Inferior parietal cortex (tissue), 1 donor: ENCODE results near the gene TMC7.
A peak's percentile ranks its signal among the peaks of the same experiment; 100 is the strongest.

Source experiments
- DNase-seq: peaks from one replicate; pipeline ENCODE4 v3.0.0-alpha.2; 2016; ENCODE audit errors: extremely low spot score

TMC7 gene

DNA sequence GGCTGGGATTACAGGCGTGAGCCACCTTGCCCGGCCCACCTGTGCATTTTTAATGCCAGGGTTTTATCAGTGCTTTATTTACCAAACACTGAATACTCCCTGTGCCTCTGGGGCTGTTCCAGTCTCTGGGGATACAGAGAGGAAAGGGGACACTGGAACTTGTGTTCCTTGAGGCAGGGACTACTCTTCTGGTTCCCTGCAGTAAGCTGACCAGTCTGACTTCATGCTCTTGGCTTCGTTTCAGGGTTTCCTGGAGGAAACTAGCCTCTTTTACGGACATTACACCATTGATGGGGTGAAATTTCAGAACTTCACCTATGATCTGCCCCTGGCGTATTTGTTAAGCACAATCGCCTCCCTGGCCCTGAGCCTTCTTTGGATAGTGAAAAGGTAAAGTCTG, 46.2 kb downstream of the TMC7 start:
- DNase-seq, result no peak

DNA sequence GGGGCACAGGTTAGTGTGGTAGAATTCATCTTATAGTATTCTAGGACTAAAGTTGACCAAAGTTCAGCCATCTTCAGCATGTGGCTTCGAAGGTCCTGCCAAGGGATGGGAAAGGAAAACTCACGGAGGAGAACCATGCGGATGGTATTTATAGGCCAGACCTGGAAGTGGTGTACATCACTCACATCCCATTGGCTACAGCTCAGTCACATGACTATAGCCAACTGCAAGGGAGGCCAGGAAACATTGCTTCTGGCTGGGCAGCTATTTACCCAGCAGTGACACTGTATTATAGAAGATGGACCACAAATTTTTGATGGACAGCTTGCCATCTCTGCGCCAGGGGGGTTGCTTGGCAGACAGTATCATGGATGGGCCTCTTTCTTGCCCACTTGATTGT, 48.0 kb downstream of the TMC7 start:
- no peak for DNase-seq

GRCh38 chr16:19033761-19034160, 50.0 kb downstream of the TMC7 start:
- no peak for DNase-seq

- DNase-seq, result no peak
Measured at GRCh38 chr16:19040400-19040799, 56.7 kb downstream of the TMC7 start.

GRCh38 chr16:19044769-19045168, 61.0 kb downstream of the TMC7 start:
- no peak for DNase-seq

- no peak for DNase-seq
Measured at GRCh38 chr16:19046062-19046461, 62.3 kb downstream of the TMC7 start.

DNA sequence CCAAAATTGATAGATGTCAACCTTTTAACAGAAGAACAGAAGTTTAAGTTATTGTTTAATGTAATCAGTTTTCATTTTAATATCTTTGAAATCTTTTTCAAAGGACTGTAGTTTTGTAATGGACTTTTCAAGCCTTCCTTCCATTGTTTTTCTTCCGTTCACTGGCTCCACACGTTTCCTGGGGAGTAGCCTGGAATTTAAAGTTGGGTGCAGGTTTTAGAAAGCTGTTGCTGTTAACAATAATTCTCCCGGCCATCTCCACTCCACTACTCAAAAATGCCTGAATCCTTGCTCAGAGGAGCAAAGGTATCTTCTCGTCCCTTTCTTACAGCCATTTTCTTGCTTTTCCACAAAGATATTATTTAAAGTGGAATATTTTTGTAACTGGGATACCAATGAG, 79.0 kb downstream of the TMC7 start:
- no peak for DNase-seq

- DNase-seq, result no peak
Measured at GRCh38 chr16:19066988-19067348, 83.2 kb downstream of the TMC7 start.

DNA sequence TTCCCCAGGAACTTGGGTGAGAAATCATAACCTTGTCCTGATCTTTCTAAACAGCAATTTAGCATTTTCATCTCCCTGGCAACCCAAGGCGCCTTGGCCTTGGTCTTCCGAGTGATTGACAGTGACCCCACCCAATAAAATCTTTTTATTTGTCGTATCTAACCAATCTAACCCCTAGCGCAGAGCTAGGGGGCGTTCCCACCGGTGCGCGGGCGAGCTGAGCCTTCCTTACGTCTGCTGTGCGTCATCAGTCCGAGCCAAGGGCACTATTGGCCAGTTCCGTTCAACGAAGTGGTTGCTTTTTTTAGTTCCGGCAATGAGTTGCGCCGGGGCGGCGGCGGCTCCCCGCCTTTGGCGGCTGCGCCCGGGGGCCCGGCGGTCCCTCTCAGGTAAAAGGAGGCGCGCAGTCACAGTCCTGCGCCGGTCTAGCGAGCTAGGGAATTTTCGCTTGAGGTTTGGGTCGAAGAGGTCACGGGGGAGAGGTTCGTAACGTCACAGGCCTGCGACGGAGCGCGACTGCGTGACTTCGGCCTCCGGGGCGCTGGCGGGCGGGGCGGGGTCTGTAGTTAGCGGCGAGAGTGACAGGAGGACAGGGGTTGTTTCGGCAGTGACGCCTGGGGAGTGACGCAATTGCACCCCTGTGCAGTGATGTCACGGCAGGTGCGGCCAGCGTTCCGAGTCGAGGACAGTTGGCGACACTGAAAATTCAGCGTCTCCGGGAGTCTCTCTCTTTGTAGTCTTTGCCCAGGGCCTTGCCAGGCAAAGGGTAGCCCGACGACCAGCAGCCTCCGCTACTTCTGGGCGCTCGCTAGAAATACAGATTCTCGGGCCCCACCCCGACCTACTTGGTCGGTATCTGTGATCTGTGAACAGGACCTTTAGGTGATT, 83.9 kb downstream of the TMC7 start, which contains the start of gene COQ7:
TSS of gene COQ7 (plus strand) at position 266 of the 888 bp plus-strand sequence. CDS start at position 317, 51 bp downstream.
- peak; percentile 99 for DNase-seq

GRCh38 chr16:19068237-19068815, 84.6 kb downstream of the TMC7 start:
- no peak for DNase-seq

DNA sequence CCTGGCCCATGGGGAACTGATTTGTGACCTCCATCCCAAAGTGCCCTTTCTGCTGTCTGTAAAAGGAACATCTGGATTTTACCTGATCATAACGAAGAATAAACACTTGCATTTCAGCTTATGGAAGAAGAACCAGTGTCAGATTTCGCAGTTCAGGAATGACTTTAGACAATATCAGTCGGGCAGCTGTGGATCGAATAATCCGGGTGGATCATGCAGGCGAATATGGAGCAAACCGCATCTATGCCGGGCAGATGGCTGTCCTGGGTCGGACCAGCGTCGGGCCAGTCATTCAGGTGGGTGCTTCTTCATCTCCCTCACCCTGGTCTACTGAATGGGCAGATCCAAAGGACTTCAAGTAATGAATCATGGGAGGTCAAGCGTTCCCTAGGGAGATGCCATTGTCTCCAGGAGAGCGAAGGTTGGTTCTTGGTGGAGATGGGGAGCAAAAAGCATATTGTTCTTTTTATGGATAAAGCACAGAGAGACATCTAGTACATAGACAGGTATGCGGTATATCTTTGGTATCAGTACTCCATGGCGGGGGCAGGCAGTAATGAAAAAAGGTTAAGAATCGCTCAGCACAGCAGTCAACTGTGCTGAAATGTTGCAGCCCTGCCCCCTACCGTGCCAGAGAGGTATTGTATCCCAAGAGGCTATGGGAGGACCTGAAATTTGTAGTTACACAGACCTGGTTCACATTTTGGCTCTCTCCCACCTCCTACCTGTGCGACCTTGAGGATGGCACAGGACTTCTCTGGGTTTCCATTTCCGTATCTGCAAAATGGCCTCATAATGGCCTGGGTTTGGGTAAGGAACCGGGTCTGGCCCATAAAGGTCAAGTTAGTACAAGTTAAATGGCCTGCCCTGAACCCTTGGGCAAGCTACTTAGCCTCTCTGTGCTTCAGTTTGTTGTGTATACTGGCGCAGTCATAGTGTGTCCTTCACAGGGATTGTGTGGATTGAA, 88.4 kb downstream of the TMC7 start:
- DNase-seq, result peak; percentile 42

GRCh38 chr16:19073344-19073743, 89.6 kb downstream of the TMC7 start:
- DNase-seq, result no peak

DNA sequence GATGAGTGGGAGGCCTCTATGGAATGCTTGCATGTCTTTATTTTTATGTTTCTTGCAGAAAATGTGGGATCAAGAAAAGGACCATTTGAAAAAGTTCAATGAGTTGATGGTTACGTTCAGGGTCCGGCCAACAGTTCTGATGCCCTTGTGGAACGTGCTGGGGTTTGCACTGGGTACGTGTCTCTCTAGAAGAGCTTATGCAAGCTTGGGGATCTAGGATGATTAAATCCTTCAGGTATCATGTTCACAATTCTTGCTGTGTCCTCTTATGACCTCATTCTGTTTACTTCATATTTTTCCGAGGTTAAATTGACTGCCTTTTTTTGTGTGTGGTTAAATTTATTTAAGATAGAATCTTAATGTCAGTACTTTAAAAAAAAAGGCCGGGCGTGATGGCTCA, 90.1 kb downstream of the TMC7 start:
- DNase-seq, result no peak

GRCh38 chr16:19075511-19075910, 91.8 kb downstream of the TMC7 start:
- no peak for DNase-seq

- no peak for DNase-seq
Measured at GRCh38 chr16:19077879-19078278, 94.1 kb downstream of the TMC7 start.

DNA sequence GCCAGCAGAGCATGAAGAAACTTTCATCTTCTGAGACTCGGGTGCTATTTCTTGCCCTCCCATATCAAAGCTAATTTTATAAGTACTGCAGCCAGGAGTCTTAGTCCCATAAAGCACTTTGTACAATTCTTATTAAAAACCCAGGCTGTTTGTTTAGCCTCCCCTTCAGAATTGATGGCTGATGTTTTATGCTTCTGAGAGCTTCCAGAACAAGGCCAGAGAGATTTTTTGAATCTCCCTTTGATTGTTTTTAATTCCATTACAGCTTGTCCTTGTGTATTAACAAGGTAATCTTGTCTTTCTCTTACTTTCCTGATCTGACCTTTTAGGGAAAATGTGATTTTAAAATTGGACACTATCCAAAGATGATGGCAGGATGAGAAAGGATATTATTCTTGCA, 99.9 kb downstream of the TMC7 start:
- DNase-seq, result no peak

DNA sequence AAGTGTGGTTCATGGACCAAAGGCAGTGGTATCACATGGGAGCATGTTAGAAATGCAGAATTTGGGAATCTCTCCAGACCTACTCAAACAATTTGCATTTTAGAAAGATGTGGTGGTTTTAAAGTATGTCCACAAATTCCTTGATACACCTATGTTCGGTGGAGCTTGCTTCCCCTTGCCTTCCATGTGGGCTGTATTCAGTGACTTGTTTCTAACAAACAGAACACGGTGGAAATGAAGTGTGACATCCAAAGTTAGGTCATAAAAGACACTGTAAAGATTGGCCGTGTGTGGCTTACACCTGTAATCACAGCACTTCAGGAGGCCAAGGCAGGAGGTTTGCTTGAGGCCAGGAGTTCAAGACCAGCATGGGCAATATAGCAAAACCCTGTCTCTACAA, 100.4 kb downstream of the TMC7 start:
- DNase-seq, result no peak

GRCh38 chr16:19084879-19085278, 101.1 kb downstream of the TMC7 start:
- no peak for DNase-seq

DNA sequence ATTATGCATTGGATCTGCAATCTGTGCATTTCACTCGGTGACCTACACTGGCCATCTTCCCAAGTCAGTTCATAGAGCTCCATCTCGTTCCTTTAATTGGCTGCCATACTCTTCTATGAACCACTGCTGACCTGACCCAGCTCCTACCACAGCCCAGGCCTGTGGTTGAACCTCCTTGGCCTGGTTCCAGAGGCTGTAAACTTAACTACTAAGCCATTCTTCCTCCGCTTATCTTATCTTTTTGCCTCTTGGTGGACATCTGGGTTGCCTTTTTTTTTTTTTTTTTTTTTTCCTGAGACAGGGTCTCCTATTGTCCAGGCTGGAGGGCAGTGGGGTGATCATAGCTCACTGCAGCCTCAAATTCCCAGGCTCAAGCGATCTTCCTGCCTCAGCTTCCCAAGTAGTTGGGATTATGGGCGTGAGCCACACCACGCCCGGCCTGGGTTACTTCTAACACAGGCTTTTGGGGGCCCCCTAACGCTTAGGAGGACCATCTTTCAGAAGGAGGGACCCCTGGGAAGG, 102.0 kb downstream of the TMC7 start:
- no peak for DNase-seq

- DNase-seq, result peak; percentile 88
Measured at GRCh38 chr16:19086322-19087199, 102.8 kb downstream of the TMC7 start.

DNA sequence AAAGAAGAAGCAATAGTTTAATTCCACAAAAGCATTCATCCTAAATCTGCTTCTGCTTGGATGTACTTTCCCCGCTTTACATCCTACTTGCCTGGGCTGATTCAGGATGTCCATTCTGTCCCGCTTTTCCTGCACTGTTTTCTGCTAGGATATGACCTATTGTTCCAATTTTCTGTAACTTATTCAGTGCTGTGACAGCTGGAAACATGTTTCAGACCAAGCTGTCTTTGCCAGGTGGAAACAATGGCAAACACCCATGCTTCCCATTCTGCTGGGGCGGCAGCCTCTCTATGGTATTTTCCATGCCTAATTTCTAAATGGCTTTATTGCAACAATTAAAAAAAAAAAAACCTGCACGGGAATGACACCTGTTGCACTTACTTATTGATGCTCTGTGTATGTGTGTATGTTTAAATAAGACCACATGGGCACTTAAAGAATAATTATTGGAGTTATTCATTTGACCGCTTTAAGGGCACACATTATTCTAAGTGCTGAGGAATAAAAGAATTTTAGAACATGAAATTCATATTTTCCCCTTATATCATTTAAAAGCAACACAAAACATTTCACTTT, 104.7 kb downstream of the TMC7 start:
- no peak for DNase-seq
